Measurements from ENCODE around the gene CGB5.
"Not testable (repeated sequence)": the region's sequence is repeated elsewhere in the genome, so short reads cannot be mapped to it uniquely, and the experiment has no call there.

- not testable (repeated sequence) for TF ChIP-seq CTCF, POLR2A (IDR thresholded peaks at IDR 0.05)
These were observed 5.5 kb upstream of the CGB5 start for GRCh38 chr19:49038111-49038510.
